Muscle of arm (tissue), 12 donors: Measurements from ENCODE around the gene GNB1. TPM values are rescaled to one million over a fixed set of nuclear protein-coding genes. Genes with fewer than 3 reads are reported as not detected.
A peak's percentile ranks its signal among the peaks of the same experiment; 100 is the strongest.
"Not testable (repeated sequence)": the region's sequence is repeated elsewhere in the genome, so short reads cannot be mapped to it uniquely, and the experiment has no call there.

Experiments used
- DNase-seq: peaks from one replicate; pipeline ENCODE4 v3.0.0-alpha.2; 2013
- polyA plus RNA-seq, 12 donors: library from polyadenylated mRNA; unstranded; fragments of 120-200 nt; gene quantifications; one replicate each; pipeline ENCODE4 v1.2.1, GENCODE V29; 2013; ENCODE audit not compliant: insufficient read length in 12 of 12

Gene GNB1
- polyA plus RNA-seq, 12 donors, result 158 to 259 (median 178) TPM

DNA sequence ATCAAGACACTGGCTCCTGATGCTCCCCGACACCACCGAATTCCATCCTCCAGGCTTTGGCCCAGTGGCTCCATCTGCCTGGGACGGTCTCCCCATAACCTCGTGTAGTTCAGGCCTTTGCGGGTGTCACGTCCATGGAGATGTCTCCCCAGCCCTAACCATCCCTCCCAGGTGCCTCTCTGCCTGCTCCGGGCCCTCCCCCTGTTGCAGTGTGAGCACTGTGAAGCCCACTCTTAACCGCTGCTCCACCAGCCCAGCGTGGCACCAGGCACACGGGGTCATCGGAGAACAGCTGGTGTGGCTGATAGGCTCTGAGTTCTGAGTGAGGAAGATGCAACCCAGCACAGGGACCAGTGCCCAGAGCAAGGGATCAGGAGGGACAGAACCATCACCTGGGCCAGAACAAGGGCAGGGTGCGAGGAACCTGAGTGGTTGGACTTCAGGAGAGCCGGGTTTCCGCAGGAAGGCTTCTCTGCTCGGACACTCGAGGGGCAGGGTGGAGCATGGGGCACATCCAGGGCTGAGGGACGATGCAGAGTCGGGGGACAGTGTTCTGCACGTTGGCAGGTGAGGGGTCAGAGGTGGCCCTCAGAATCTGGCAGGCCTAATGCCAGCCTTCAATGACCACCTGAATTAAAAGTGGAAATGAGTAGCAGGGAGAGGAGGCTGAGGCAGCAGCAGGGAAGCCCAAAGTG lies 2.6 kb upstream of the GNB1 start:
- no peak for DNase-seq

DNA sequence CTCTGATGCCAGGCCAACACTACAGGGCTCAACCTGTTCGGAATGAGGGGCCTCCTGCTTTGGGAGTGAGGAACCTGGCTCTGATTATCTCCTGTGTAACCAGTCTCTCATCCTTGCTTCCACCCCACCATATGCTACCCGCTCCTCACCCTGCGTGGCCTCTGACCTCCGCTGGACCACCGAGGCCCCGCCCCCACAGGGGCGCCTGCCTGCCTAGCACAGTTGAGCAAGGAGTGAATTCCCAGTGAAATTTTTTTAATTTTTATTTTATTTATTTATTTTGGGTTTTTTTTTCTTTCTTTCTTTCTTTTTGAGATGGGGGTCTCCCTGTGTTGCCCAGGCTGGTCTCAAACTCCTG lies 1.9 kb upstream of the GNB1 start:
- no peak for DNase-seq

DNA sequence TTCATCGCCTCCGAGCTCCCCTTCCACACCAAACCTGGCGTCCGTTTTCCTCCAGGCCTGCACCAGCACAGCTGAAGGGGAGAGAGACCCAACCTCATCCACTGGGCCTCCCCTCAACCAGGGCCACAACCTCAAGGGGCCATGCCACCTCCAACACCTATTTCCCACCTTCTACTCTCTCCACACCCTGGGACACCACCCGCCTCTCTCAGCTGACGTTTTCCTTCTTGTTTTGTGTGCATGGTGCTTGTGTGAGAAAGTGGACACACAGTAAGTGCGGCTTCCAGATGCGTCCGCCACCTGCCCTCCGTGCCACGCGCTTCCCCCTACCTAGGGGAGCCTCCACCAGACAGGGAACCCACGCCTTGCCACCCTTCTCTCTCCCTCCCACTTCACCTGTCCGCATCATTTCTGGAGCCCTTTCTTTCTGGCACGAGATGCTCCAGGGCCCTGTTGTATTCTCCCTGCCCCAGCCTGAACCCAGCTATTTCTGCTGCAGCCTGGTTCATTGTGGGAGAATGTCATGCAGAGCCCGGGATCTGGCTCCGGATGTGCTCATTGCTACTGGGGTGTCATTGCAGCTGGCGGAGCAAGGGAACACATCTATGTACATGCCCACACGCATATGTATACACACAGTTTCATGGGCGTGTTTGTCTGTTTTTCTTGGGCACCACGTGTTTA lies 1.3 kb upstream of the GNB1 start:
- no peak for DNase-seq

DNA sequence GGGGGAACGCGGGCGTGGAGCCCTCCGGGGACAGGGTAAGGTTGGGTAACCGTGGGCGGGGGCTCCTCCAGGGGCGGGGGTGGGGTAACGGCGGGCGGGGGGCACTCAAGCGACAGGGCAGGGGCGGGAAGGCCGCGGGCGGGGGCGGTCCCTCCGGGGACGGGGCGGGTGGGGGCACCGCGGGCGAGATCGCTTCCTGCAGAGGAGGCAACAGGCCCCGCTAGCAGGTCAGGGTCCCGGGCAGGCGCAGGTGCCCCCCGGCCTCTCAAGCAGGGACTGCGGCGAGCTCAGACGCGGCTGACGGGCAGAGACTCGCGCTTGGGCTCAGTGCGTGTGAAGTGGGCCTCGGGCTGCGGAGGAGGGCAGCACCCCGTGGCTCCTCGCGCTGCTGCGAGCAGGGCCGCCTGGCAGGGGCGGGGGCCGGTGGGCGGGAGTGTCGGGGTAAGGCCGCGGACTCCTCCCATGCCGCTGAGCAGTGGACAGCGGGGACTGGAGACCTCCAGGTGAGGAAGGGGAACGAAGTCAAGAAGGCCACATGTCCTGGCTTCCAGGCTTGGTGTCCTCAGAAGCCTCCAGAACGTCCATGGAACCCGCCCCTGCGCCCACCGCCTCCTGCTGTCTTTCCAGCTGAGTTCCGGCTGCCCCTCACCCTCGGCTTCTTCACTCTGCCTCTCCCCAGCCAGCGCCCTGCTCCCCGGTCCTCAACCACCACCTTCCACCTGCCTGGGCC lies 627 bp upstream of the GNB1 start:
- peak; percentile 49 for DNase-seq

DNA sequence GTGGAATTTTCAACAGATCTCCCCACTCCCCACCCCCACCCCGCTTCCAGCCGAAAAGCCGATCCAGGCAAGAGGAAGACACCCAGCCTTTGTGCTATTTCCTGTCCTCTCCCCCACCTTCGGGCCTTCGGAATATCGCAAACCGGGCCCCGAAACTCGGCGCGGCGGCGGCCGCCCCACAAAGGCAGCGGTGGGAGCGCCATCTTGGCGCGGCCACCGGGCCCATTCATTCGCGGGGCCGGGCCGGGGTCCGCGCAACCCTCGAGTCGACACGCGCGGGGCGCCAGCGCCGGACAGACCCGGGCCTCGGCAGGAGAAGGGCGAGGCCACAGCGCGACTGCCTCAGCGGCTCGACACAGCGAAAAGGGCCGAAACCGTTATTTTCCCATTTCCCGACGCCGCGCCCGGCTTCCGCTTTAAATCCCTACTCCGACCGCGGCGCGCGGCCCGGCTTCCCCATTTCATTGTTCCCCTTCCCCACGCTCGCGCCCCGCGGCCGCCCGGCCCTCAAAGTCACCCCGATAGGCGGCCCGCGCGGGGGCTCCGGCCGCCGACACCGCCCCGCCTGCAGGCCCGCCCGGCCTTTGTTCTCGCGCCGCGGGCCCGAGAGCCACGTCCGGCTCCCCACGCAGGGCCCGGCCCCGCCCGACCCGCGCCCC lies 911 bp downstream of the GNB1 start:
- DNase-seq, result no peak

DNA sequence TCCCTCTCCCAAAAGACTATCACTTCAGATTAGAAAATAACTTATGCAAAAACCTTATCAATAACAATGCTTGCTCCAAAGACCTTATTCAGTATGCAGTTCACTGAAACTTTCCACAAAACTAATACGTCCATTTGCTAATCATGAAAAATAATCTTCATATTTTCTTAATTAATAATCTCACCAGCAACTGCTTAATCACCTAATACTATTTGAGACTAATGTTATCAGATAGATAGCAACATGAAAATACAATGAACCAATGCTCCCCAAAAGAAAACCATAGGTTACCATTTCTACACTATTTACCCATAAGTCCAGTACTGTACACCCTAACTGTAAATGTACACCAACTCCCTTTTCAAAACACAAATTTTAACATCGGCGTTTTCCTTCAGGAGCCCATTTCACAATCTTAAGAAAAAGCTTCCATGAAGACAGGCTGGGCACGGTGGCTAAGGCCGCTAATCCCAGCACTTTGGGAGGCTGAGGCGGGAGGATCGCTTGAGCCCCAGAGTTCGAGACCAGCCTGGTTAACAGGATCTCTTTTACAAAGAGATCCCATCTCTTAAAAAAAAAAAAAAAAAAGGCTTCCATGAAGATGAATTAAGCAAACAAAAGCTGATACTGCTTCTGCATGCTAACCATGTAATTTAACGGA lies 1.7 kb downstream of the GNB1 start:
- no peak for DNase-seq

DNA sequence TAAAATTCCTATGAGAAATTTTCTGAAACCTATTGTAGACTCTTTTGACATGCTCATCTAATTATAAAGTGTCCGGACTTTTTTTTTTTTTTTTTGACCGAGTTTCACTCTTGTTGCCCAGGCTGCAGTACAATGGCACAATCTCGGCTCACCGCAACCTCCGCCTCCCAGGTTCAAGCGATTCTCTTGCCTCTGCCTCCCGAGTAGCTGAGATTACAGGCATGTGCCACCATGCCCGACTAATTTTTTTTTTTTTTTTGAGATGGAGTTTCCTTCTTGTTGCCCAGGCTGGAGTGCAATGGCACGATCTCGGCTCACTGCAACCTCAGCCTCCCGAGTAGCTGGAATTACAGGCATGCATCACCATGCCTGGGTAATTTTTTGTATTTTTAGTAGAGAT lies 7.0 kb downstream of the GNB1 start:
- not testable (repeated sequence) for DNase-seq

DNA sequence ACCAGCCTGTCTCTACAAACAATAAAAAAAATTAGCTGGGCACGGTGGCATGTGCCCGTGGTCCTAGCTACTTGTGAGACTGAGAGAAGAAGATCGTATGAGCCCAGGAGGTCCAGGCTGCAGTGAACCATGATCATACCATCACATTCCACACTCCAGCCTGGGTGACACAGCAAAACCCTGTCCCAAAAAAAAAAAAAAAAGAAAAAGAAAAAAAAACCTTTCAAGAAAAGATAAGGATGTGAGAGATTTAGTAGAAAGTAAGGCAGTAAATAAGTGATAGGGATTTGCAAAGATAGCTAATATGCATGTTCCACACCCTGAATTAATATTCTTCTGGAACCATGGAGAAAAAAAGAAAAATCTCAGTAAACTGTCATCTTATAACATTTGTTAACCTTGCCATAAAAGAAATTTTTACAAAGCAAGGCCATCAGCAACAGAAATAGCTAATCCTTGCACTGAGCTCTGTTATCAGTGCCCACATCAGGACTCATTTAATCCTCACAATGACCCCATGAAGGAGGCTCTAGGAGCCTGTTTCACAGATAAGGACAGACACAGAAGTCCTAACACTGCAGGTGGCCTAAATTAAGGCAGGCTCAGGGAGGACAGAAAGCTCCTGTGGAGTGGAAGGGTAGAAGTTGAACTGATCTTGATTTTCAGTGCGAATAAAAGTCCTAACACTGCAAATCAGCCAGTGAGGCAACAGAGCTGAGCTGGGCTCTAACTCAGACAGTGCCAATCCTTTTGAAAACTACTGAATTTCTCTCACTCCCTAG lies 7.6 kb downstream of the GNB1 start:
- DNase-seq, result no peak

DNA sequence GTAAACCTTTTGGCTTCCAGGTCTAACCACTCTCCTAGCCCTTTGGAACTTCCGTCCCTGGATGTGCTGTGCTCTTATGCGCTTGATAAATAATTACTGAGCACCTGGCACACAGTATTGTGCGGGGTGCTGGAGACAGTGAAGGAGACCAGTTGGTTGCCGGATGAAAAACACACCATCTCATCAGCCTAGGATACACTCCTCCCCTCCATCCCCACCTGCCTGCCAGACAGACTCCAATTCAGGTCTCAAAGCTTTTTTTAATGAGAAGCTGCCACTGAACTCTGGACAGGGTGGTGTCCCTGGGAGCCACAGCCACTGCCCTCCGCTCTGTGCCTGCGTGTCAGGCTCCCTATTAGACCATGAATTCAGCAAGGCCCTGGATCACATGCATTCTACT lies 9.2 kb downstream of the GNB1 start:
- no peak for DNase-seq

DNA sequence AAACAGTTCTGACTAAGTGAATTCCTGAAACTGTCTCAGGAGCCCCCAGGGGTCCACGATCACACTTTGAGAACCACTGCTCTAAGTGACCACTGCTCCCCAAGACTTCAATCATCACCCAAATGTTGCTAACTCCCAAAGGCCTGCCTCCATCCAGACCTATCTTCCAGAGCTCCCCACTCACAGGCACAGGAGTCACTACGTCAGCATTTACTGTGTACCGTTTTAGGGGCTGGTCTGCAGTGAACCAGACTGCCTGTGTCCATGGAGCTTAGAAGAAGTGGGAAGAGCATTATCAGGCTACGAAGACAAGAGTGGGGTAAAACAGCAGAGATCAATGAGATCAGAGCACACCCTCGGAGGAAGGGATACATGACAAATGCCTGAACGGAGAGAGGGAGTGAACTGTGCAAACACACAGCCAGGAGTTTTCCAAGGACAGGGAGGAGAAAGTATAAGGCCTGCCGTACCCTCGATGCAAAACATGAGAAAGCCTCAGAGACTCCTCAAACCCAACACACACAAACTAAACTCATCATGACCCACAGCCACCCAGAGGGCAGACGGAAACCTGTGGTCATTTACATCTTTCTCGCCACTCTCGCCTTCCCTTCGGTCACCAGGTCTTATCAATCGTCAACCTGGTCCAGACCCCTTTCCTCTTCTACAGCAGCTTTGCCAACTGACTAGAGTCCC lies 10.1 kb downstream of the GNB1 start:
- DNase-seq, result no peak

DNA sequence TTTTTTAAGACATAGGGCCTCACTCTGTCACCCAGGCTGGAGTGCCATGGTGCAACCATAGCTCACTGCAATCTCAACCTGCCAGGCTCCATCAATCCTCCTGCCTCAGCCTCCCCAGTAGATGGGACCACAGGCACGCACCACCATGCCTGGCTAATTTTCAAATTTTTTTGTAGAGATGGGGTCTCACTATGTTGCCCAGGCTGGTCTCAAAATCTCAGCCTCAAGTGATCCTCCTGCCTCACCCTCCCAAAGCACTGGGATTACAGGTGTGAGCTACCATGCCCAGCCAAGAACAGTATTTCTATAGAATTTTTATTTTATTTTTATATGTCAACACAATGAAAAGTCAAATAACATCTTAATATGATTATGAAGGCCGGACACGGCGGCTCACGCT lies 10.9 kb downstream of the GNB1 start:
- DNase-seq, result no peak

DNA sequence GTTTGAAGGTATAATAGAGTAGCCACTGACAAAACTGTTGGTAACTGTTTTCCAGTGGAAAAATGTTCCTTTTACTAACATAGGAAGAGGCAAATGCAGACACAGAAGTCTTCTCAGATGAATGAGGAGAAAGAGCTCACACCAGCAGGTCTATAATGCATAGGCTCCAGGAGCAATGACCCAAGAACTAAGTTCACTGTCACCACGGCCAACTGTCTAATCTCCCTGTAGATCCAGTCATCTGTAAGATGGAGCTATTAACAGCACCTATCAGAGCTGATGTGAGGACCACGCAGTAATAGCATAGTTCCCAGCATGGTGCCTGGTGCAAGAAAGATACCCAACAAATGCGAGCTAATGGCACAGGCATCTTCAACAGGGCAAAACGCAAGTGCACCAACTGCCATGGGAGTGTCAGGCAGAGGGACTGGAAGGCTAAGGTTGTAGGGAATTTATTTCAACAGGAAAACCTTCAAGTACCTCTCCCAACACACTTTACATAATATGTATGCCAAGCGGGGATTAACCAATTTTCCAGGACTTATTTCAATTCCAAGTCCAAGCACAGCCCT lies 12.9 kb downstream of the GNB1 start:
- no peak for DNase-seq

DNA sequence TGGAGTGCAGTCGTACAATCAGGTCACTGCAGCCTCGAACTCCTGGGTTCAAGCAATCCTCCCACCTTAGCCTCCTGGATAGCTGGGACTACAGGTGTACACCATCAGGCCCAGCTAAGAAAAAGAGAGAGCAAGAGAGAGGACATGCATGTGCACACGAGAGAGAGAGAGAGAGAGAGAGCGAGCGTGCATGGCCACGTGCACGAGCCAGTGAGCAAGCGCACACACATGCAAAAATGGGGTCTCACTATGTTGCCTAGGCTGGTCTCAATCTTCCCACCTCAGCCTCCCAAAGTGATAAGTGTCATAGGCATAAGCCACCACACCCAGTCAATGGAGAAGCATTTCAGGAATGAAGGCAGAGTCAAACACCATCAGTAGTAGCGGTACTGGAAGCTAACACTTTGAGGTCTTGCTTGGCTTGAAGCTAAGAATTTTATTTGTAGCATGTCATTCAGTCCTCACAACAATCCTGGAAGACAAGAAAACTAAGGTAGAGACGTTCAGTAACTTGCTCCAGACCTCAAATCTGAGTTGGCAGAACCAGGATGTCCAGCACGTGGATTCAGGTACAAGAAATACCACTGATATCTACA lies 14.5 kb downstream of the GNB1 start:
- no peak for DNase-seq

DNA sequence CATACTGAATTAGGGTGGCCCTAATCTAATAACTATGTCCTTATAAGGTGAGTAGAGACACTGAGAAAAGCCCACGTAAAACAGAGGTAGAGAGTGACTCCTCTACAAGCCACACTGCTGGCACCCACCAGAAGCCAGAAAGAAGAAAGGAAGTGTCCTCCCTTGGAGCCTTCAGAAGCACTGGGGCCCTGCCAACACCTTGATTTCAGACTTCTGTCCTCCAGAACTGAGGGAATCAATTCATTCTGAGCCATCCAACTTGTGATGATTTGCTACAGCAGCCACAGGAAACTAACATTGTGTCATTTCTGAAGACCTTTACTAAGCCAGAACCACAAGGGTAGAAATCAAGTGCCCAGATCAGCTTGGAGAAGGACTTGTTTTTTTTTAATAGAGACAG lies 15.0 kb downstream of the GNB1 start:
- DNase-seq, result no peak

DNA sequence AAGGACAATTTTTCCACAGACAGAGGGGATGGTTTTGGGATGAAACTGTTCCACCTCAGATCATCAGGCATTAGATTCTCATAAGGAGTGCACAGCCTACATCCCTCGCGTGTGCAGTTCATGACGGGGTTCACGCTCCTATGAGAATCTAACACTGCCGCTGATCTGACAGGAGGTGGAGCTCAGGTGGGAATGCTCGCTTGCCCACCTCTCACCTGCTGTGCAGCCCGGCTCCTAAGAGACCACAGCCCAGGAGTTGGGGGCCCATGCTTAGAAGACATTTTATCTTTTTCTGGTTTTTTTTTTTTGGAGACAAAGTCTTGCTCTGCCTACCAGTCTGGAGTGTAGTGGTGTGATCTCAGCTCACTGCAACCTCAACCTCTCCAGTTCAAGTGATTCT lies 16.0 kb downstream of the GNB1 start:
- DNase-seq, result no peak

DNA sequence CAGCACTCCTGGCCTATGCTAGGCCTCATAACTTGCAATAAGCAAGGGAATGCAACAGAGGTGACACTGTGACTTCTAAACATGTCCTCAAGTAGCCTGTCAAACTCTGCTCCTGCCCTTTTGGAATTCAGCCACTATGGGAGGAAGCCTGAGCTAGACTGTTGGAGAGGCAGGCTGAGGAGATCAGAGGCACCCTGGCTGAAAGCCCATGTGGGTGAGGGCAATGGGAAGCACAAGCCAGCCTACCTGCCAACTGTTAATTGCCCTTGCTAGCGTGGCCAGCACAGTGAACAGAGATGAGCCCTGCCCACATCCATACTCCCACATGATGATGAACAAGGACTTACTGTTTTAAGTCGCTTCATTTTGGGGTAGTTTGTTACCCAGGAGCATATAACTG lies 17.7 kb downstream of the GNB1 start:
- no peak for DNase-seq

DNA sequence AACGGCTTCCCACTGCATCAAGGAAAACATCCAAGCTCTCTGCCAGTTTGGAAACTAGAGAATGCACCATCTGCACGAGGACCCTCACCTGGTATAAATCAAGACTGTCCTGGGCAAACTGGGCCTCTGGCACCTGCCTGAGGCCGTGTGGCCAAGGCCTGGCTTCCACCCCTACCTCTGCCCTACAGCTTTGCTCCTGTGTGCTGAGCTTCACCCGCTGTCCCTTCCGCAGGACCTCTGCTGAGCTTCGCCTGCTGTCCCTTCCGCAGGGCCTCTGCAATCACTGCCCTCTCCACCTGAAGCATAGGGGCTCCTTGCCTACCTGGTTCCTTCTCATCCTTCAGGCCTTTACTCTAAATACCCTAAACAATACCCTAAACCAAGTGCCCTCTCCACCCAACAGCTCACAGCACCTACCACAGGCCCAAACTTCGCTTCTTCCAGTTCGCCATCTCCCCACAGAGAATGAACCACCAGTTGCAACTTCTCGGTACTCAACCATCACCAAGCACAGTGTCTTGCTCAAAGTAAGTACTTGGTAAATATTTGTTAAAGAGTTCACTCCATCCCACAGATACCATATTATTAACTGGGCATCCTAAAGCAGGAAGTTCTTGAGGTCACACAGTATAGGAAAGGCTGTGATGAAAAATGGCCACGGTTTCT lies 18.4 kb downstream of the GNB1 start:
- no peak for DNase-seq

DNA sequence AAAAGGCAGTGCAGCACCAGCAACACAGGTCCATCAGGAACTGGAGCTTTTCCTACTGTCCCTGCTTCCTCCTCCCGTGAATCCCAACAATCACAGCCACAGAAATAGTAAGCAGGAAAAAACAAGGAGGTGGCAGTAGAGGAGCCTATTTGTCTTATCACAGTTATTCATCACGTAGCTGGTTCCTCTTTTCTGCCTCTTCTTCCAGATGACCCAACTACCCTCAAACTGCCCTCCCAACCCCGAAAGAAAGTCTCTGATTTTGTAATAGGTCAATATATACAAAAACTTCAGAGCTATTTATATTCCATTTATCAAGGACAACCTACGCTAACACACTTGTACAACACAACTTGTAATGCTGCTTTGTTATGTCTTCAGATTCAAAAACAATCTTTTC lies 21.4 kb downstream of the GNB1 start:
- no peak for DNase-seq

DNA sequence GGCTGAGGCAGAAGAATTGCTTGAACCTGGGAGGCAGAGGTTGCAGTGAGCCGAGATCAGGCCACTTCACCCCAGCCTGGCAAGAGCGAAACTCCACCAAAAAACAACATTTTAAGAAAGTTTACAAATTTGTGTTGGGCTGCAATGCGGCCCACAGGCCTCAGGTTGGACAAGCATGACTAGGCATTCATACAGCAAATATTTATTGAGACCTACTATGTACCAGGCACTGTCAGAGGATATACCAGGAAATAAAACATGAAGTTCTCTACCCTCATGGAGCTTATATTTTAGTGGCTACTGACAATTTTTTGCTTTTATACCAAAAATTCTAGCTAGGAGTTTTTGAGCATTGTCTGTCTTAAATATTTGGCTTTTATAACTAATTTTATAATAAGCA lies 23.7 kb downstream of the GNB1 start:
- no peak for DNase-seq
